ENCODE results near the gene PRAF2. TPM values are rescaled to one million over a fixed set of nuclear protein-coding genes. Genes with fewer than 3 reads are reported as not detected.

PRAF2 gene
- total RNA-seq, 1 donor from 2014 or later = 16.8 TPM

GRCh38 chrX:49060914-49061313, 12.9 kb downstream of the PRAF2 start:
- peaks cover 1% of the 10 kb centered on the region for H3K36me3 ChIP-seq (ENCODE audit: control insufficient read depth, insufficient read depth, low read length)
- DNase-seq (ENCODE audit: low read depth) = no peak
- no peak for TF ChIP-seq CTCF (IDR thresholded peaks at IDR 0.05; ENCODE audit: insufficient read depth, low read length, poor library complexity, severe bottlenecking)
- H3K4me3 ChIP-seq (ENCODE audit: low read depth, low read length) = no peak overlapping the region
- no peaks in the 10 kb centered on the region for H3K27me3 ChIP-seq (ENCODE audit: control insufficient read depth, insufficient read depth, low read length)

- Histone ChIP-seq H3K27me3 (ENCODE audit: control insufficient read depth, insufficient read depth, low read length) (no peaks in the 10 kb centered on the region), H3K4me3 (ENCODE audit: low read depth, low read length) (peak overlapping the region; percentile 46), H3K36me3 (ENCODE audit: control insufficient read depth, insufficient read depth, low read length) (peaks cover 1% of the 10 kb centered on the region)
- DNase-seq (ENCODE audit: low read depth) = no peak
- TF ChIP-seq CTCF (IDR thresholded peaks at IDR 0.05; ENCODE audit: insufficient read depth, low read length, poor library complexity, severe bottlenecking) = no peak
Measured at GRCh38 chrX:49059681-49060085, 14.1 kb downstream of the PRAF2 start.

GRCh38 chrX:49059201-49059600, 14.6 kb downstream of the PRAF2 start:
- TF ChIP-seq CTCF (IDR thresholded peaks at IDR 0.05; ENCODE audit: insufficient read depth, low read length, poor library complexity, severe bottlenecking) = no peak
- Histone ChIP-seq H3K27me3 (ENCODE audit: control insufficient read depth, insufficient read depth, low read length) (no peaks in the 10 kb centered on the region), H3K36me3 (ENCODE audit: control insufficient read depth, insufficient read depth, low read length) (no peaks in the 10 kb centered on the region), H3K4me3 (ENCODE audit: low read depth, low read length) (peak overlapping the region; percentile 46)
- DNase-seq (ENCODE audit: low read depth) = no peak

GRCh38 chrX:49058794-49059193, 15.0 kb downstream of the PRAF2 start, which contains the start of gene CCDC120:
Gene CCDC120 (plus strand): TSS chrX:49058999. CDS start chrX:49062042, 3,043 bp downstream.
- H3K4me3 ChIP-seq (ENCODE audit: low read depth, low read length) = peak within 1 kb of the TSS; percentile 46
- no peak for TF ChIP-seq CTCF (IDR thresholded peaks at IDR 0.05; ENCODE audit: insufficient read depth, low read length, poor library complexity, severe bottlenecking)
- H3K27me3 ChIP-seq (ENCODE audit: control insufficient read depth, insufficient read depth, low read length) = no peaks in the 10 kb centered on the region
- DNase-seq (ENCODE audit: low read depth) = no peak
- H3K36me3 ChIP-seq (ENCODE audit: control insufficient read depth, insufficient read depth, low read length) = no peaks in the 10 kb centered on the region

GRCh38 chrX:49054073-49054762, 19.6 kb downstream of the PRAF2 start:
- peak overlapping the region; percentile 55 for H3K4me3 ChIP-seq (ENCODE audit: low read depth, low read length)
- no peaks in the 10 kb centered on the region for H3K36me3 ChIP-seq (ENCODE audit: control insufficient read depth, insufficient read depth, low read length)
- no peak for TF ChIP-seq CTCF (IDR thresholded peaks at IDR 0.05; ENCODE audit: insufficient read depth, low read length, poor library complexity, severe bottlenecking)
- H3K27me3 ChIP-seq (ENCODE audit: control insufficient read depth, insufficient read depth, low read length) = no peaks in the 10 kb centered on the region
- DNase-seq (ENCODE audit: low read depth) = no peak

Measured in kidney epithelial cell (primary cell).